ENCODE results near the gene SYT4. TPM values are rescaled to one million over a fixed set of nuclear protein-coding genes. Genes with fewer than 3 reads are reported as not detected.

SYT4 gene
- total RNA-seq, 1 donor from 2014 or later, result 0.39 TPM

Other genes starting within 250 kb of the SYT4 start
- not detected for gene RIT2, start 161.8 kb downstream of the SYT4 start, total RNA-seq